ENCODE measurements around the gene LGR4. TPM values are rescaled to one million over a fixed set of nuclear protein-coding genes. Genes with fewer than 3 reads are reported as not detected.

Gene LGR4
- total RNA-seq, 4 donors from 2014 or later = 5.5 to 37.6 (median 11.8) TPM

GRCh38 chr11:27381238-27381666 is 91.3 kb downstream of the LGR4 start:
- no peak for TF ChIP-seq POLR2A (IDR thresholded peaks at IDR 0.05)
- no peak for TF ChIP-seq CTCF (IDR thresholded peaks at IDR 0.05 in 4 of 5, conservative IDR thresholded peaks at IDR 0.05 in 1 of 5)
- in situ Hi-C loops (cut with MboI; ENCODE audit: low sequenced_read_pairs in 4 of 4) (no loop called here), intact Hi-C loops (cut with DNase I; ENCODE audit: low total_unique reads) (no loop called here)
- DNase-seq = no peak
- Histone ChIP-seq H3K27ac (no peak overlapping the region), H3K4me3 (no peak overlapping the region), H3K4me1 (no peaks in the 10 kb centered on the region), H3K36me3 (peaks cover 0 to 8% of the 10 kb centered on the region in 2 donors), H3K27me3 (no peaks in the 10 kb centered on the region), H3K9me3 (no peaks in the 10 kb centered on the region)
- no peak for ATAC-seq

- peaks cover 0 to 9% of the 10 kb centered on the region in 2 donors for H3K36me3 ChIP-seq
- H3K27ac ChIP-seq = no peak overlapping the region
- H3K4me1 ChIP-seq = no peaks in the 10 kb centered on the region
- no peaks in the 10 kb centered on the region for H3K27me3 ChIP-seq
- ATAC-seq = no peak
- intact Hi-C loops (cut with DNase I; ENCODE audit: low total_unique reads) = no loop called here
- no peak for DNase-seq
- in situ Hi-C loops (cut with MboI; ENCODE audit: low sequenced_read_pairs in 4 of 4) = no loop called here
- no peak overlapping the region for H3K4me3 ChIP-seq
- no peaks in the 10 kb centered on the region for H3K9me3 ChIP-seq
- TF ChIP-seq POLR2A (IDR thresholded peaks at IDR 0.05) (no peak), CTCF (IDR thresholded peaks at IDR 0.05 in 4 of 5, conservative IDR thresholded peaks at IDR 0.05 in 1 of 5) (no peak)
Observed at GRCh38 chr11:27380771-27381170, 91.8 kb downstream of the LGR4 start.

- Histone ChIP-seq H3K27ac (no peak overlapping the region), H3K9me3 (no peaks in the 10 kb centered on the region), H3K27me3 (no peaks in the 10 kb centered on the region), H3K4me3 (no peak overlapping the region), H3K36me3 (peaks cover 0 to 9% of the 10 kb centered on the region in 2 donors), H3K4me1 (no peaks in the 10 kb centered on the region)
- DNase-seq (no peak), ATAC-seq (no peak)
- in situ Hi-C loops (cut with MboI; ENCODE audit: low sequenced_read_pairs in 4 of 4) (no loop called here), intact Hi-C loops (cut with DNase I; ENCODE audit: low total_unique reads) (no loop called here)
- no peak for TF ChIP-seq CTCF (IDR thresholded peaks at IDR 0.05 in 4 of 5, conservative IDR thresholded peaks at IDR 0.05 in 1 of 5)
- no peak for TF ChIP-seq POLR2A (IDR thresholded peaks at IDR 0.05)
Observed at GRCh38 chr11:27379449-27379848, 93.1 kb downstream of the LGR4 start.

GRCh38 chr11:27375370-27375769 is 97.2 kb downstream of the LGR4 start:
- no peak overlapping the region for H3K4me3 ChIP-seq
- no peaks in the 10 kb centered on the region for H3K27me3 ChIP-seq
- in situ Hi-C loops (cut with MboI; ENCODE audit: low sequenced_read_pairs in 4 of 4) (no loop called here), intact Hi-C loops (cut with DNase I; ENCODE audit: low total_unique reads) (no loop called here)
- no peak overlapping the region for H3K27ac ChIP-seq
- TF ChIP-seq POLR2A (IDR thresholded peaks at IDR 0.05) = no peak
- TF ChIP-seq CTCF (IDR thresholded peaks at IDR 0.05 in 4 of 5, conservative IDR thresholded peaks at IDR 0.05 in 1 of 5) = no peak
- DNase-seq (no peak), ATAC-seq (no peak)
- no peaks in the 10 kb centered on the region for H3K4me1 ChIP-seq
- H3K9me3 ChIP-seq = no peaks in the 10 kb centered on the region
- peaks cover 0 to 4% of the 10 kb centered on the region in 2 donors for H3K36me3 ChIP-seq
